Lung (tissue), 12 donors: ENCODE measurements around the gene PRLHR. TPM values are rescaled to one million over a fixed set of nuclear protein-coding genes. Genes with fewer than 3 reads are reported as not detected.

Experiments used
- ATAC-seq: fragments of 200-7000 bp; cut with Tn5 transposase; one replicate; pipeline ENCODE4 v1.9.1; 2020; ENCODE audit warnings: moderate number of reproducible peaks; ENCODE audit not compliant: insufficient read depth, low FRiP score
- DNase-seq, 3 donors: peaks; one replicate each; pipeline ENCODE4 v3.0.0-alpha.2; 2013 to 2017
- H3K27ac ChIP-seq, 2 donors: one replicate each; pipeline ENCODE4 v1.5.1; 2013; ENCODE audit warnings: mild to moderate bottlenecking in 2 of 2, moderate library complexity in 2 of 2, control low read depth in 1 of 2, inconsistent platforms in 1 of 2, low read depth in 1 of 2, low read length in 1 of 2
- H3K27me3 ChIP-seq, 3 donors: one replicate each; pipeline ENCODE4 v1.5.1; 2013; ENCODE audit warnings: low read length in 2 of 3; ENCODE audit not compliant: control insufficient read depth in 3 of 3, insufficient read depth in 3 of 3
- H3K36me3 ChIP-seq, 4 donors: one replicate each; pipeline ENCODE4 v1.5.1; 2013; ENCODE audit warnings: low read length in 4 of 4, mild to moderate bottlenecking in 1 of 4, moderate library complexity in 1 of 4; ENCODE audit not compliant: control insufficient read depth in 4 of 4, insufficient read depth in 4 of 4
- H3K4me1 ChIP-seq, 5 donors: one replicate each; pipeline ENCODE4 v1.5.1; 2013; ENCODE audit warnings: low read length in 5 of 5, mild to moderate bottlenecking in 2 of 5, moderate library complexity in 1 of 5; ENCODE audit not compliant: control insufficient read depth in 5 of 5, insufficient read depth in 5 of 5
- H3K4me3 ChIP-seq: one replicate; pipeline ENCODE4 v1.5.1; 2013; ENCODE audit warnings: mild to moderate bottlenecking, control low read depth, moderate library complexity
- H3K9ac ChIP-seq, 2 donors: one replicate each; pipeline ENCODE4 v1.5.1; 2013; ENCODE audit warnings: low read length in 2 of 2, control low read depth in 1 of 2; ENCODE audit not compliant: insufficient read depth in 1 of 2
- H3K9me3 ChIP-seq, 4 donors: one replicate each; pipeline ENCODE4 v1.5.1; 2013; ENCODE audit warnings: low read length in 3 of 4, mild to moderate bottlenecking in 1 of 4, moderate library complexity in 1 of 4; ENCODE audit not compliant: control insufficient read depth in 4 of 4, insufficient read depth in 3 of 4
- WGBS, 2 donors: extraction: QIAGEN DNeasy Blood & Tissue Kit; methylation state at CpG; one replicate each; pipeline ENCODE4 v1.1.7; 2013; 5-methylcytosine and 5-hydroxymethylcytosine counted together
- polyA plus RNA-seq, 2 donors: library from polyadenylated mRNA; stranded (reverse); fragments of 200-250 nt; gene quantifications; one replicate each; pipeline ENCODE4 v1.2.1, GENCODE V29; 2013
- total RNA-seq, 2 donors: library from RNA; depleted of rRNA in 1 of 2; stranded (reverse); fragments of >200 nt in 1 of 2; gene quantifications; one replicate each; pipeline ENCODE4 v1.2.1, GENCODE V29; 2014 to 2021
- TF ChIP-seq, protein P1 (sequence below): IDR thresholded peaks from 2 replicates; pipeline ENCODE4 v1.5.1; 2012; ENCODE audit warnings: mild to moderate bottlenecking; ENCODE audit errors: control extremely low read depth, extremely low read depth
- donor health status: control.
- donor health status: control.
- donor health status: Bipolar disorder and iron deficiency.
- donor health status: healthy.
- donor health status: DM: yes; HTN: yes; CAD: no.

PRLHR gene
- total and polyA plus RNA-seq, 4 donors = not detected

DNA sequence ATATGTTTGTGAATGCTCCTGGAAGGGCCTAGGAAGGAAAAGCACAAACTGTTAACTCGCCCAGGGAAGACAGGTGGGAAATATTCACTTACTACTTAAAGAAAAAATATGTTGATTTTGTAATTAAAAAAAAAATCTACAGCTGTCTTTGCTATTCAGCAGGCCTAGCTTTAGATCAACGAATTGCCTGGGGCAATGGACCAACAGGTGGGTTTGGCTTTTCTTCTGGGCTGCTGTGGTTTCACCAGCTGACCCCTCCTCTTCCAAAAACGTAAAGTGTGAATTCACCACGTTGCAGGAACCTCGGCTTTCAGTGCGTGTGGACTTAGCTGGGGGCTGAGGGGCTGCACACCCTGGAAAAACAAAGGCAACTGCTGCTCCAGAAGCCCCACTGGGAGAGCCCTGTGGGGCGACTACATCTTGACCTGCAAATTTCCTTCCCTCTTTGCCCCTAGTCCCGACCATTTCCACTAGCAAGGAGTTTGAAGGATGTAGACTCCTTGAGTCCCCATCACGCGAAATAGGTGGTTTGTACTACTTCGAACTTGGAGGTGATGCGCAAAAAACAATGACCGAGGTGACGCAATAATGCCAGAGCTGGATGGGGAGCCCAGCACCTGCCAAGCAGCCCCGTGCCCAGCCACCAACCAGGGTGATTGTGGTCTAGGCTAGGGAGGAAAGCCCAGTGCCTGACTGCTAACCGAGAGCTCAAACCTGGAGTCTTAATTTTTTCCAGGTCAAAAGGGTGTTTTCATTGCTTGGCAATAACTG is 7.4 kb downstream of the PRLHR start:
- ATAC-seq (no peak), DNase-seq (no peak)
- H3K4me1 ChIP-seq = no peaks in the 10 kb centered on the region
- WGBS, 2 donors = 66 to 71% methylated on average over 16 of the region's 16 CpGs
- no peak overlapping the region for H3K4me3 ChIP-seq
- no peaks in the 10 kb centered on the region for H3K36me3 ChIP-seq
- H3K27me3 ChIP-seq = peaks cover 0 to 4% (median 3%) of the 10 kb centered on the region in 3 donors
- H3K27ac ChIP-seq = no peak overlapping the region
- peaks cover 0 to 3% (median 0%) of the 10 kb centered on the region in 4 donors for H3K9me3 ChIP-seq
- no peak overlapping the region for H3K9ac ChIP-seq
- TF ChIP-seq, protein P1, sequence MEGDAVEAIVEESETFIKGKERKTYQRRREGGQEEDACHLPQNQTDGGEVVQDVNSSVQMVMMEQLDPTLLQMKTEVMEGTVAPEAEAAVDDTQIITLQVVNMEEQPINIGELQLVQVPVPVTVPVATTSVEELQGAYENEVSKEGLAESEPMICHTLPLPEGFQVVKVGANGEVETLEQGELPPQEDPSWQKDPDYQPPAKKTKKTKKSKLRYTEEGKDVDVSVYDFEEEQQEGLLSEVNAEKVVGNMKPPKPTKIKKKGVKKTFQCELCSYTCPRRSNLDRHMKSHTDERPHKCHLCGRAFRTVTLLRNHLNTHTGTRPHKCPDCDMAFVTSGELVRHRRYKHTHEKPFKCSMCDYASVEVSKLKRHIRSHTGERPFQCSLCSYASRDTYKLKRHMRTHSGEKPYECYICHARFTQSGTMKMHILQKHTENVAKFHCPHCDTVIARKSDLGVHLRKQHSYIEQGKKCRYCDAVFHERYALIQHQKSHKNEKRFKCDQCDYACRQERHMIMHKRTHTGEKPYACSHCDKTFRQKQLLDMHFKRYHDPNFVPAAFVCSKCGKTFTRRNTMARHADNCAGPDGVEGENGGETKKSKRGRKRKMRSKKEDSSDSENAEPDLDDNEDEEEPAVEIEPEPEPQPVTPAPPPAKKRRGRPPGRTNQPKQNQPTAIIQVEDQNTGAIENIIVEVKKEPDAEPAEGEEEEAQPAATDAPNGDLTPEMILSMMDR = no peak

- Histone ChIP-seq H3K36me3 (no peaks in the 10 kb centered on the region), H3K4me1 (no peaks in the 10 kb centered on the region), H3K9me3 (no peaks in the 10 kb centered on the region), H3K27me3 (no peaks in the 10 kb centered on the region), H3K27ac (no peak overlapping the region), H3K9ac (no peak overlapping the region), H3K4me3 (no peak overlapping the region)
- no peak for ATAC-seq
- no peak for DNase-seq
- TF ChIP-seq, protein P1 = no peak
Measured at GRCh38 chr10:118586911-118587310, 8.5 kb downstream of the PRLHR start.

GRCh38 chr10:118585794-118586193 is 9.7 kb downstream of the PRLHR start:
- Histone ChIP-seq H3K4me1 (no peaks in the 10 kb centered on the region), H3K9me3 (peaks cover 0 to under 1% (median 0%) of the 10 kb centered on the region in 4 donors), H3K9ac (no peak overlapping the region), H3K36me3 (no peaks in the 10 kb centered on the region), H3K4me3 (no peak overlapping the region), H3K27me3 (no peaks in the 10 kb centered on the region), H3K27ac (no peak overlapping the region)
- WGBS, 2 donors = 55 to 74% methylated on average over 1 of the region's 1 CpG
- TF ChIP-seq, protein P1 = no peak
- DNase-seq (no peak), ATAC-seq (no peak)

- no peak for ATAC-seq
- H3K9ac ChIP-seq = no peak overlapping the region
- no peaks in the 10 kb centered on the region for H3K4me1 ChIP-seq
- TF ChIP-seq, protein P1 = no peak
- no peaks in the 10 kb centered on the region for H3K27me3 ChIP-seq
- no peak overlapping the region for H3K27ac ChIP-seq
- no peak for DNase-seq
- no peaks in the 10 kb centered on the region for H3K36me3 ChIP-seq
- WGBS, 2 donors = 80 to 83% methylated on average over 5 of the region's 5 CpGs
- peaks cover 0 to 3% (median 0%) of the 10 kb centered on the region in 4 donors for H3K9me3 ChIP-seq
- no peak overlapping the region for H3K4me3 ChIP-seq
Measured at GRCh38 chr10:118585234-118585633, 10.2 kb downstream of the PRLHR start.
